A673 (cell line): ENCODE results near the gene SNCB. TPM values are rescaled to one million over a fixed set of nuclear protein-coding genes. Genes with fewer than 3 reads are reported as not detected.

Experiments used
- BruUV-seq: library from RNA; stranded (reverse); fragments of 400-500 nt; replicated peaks from 2 replicates; lab custom pipeline; 2021; lab: Mats Ljungman, UMichigan
- CTCF ChIA-PET: fragments of 300-600 bp; sonication (Branson Sonifier 250); formaldehyde crosslinking; loops from one replicate; lab custom pipeline; 2022; ENCODE audit warnings: antibody characterized with exemption; lab: Charles Lee
- POLR2A ChIA-PET: fragments of 300-600 bp; sonication (Branson Sonifier 250); formaldehyde crosslinking; loops from one replicate; lab custom pipeline; 2022; ENCODE audit warnings: antibody characterized with exemption; ENCODE audit not compliant: low non-redundant PET; lab: Charles Lee
- DNase-seq: peaks from one replicate; pipeline ENCODE4 v3.0.0-alpha.2; 2015; ENCODE audit warnings: low spot score
- H3K27ac ChIP-seq: fragments of 200-600 bp; sonication (generic); 2 replicates; pipeline ENCODE4 v1.5.1; 2016; ENCODE audit warnings: mixed run types, low read depth, mild to moderate bottlenecking, mixed read lengths, antibody characterized with exemption, low read length; ENCODE audit not compliant: poor library complexity, severe bottlenecking
- H3K27me3 ChIP-seq: fragments of 200-600 bp; sonication (generic); replicated peaks from 2 replicates; pipeline ENCODE4 v1.6.1; 2017; ENCODE audit warnings: mixed run types, low read depth, mild to moderate bottlenecking, mixed read lengths, antibody characterized with exemption, low read length; ENCODE audit not compliant: insufficient read depth, poor library complexity
- H3K36me3 ChIP-seq: fragments of 200-600 bp; sonication (generic); 2 replicates; pipeline ENCODE4 v1.6.1; 2016; ENCODE audit warnings: mixed run types, mild to moderate bottlenecking, mixed read lengths, antibody characterized with exemption, low read length; ENCODE audit not compliant: insufficient read depth, poor library complexity, severe bottlenecking
- H3K4me1 ChIP-seq: fragments of 200-600 bp; sonication (generic); 2 replicates; pipeline ENCODE4 v1.6.1; 2017; ENCODE audit warnings: mixed run types, mild to moderate bottlenecking, mixed read lengths, antibody characterized with exemption, low read length; ENCODE audit not compliant: insufficient read depth, poor library complexity, severe bottlenecking
- H3K4me3 ChIP-seq: fragments of 200-600 bp; sonication (generic); 2 replicates; pipeline ENCODE4 v1.5.1; 2016; ENCODE audit warnings: low read depth, mixed run types, mild to moderate bottlenecking, mixed read lengths, low read length; ENCODE audit not compliant: poor library complexity, severe bottlenecking
- H3K9me3 ChIP-seq: fragments of 200-600 bp; sonication (generic); 2 replicates; pipeline ENCODE4 v1.6.1; 2016; ENCODE audit warnings: mixed run types, low read depth, mild to moderate bottlenecking, mixed read lengths, antibody characterized with exemption, low read length; ENCODE audit not compliant: poor library complexity, severe bottlenecking
- EZH2 ChIP-seq: fragments of 200-600 bp; sonication (generic); IDR thresholded peaks from 2 replicates; pipeline ENCODE4 v1.6.1; 2017; ENCODE audit warnings: borderline replicate concordance, low read depth, mild to moderate bottlenecking, mixed read lengths, antibody characterized with exemption, low read length; ENCODE audit not compliant: poor library complexity, severe bottlenecking
- intact Hi-C: fragments of 100-400 bp; cut with micrococcal nuclease; formaldehyde crosslinking; loops from one replicate; pipeline ENCODE4 v1.10.0; 2022; ENCODE audit not compliant: unreplicated experiment
- total RNA-seq: library from RNA; stranded (reverse); gene quantifications from 2 replicates; pipeline ENCODE4 v1.2.3, GENCODE V29; 2021
- TF ChIP-seq, protein P1 (sequence below): fragments of 300-800, 200-600 bp; sonication (generic); conservative IDR thresholded peaks from 2 replicates; pipeline ENCODE4 v1.5.1; 2017; ENCODE audit warnings: low read depth, mild to moderate bottlenecking, antibody characterized with exemption, low read length, moderate library complexity, mixed read lengths

Gene SNCB
- total RNA-seq, 1 experiment from 2014 or later, result not detected

DNA sequence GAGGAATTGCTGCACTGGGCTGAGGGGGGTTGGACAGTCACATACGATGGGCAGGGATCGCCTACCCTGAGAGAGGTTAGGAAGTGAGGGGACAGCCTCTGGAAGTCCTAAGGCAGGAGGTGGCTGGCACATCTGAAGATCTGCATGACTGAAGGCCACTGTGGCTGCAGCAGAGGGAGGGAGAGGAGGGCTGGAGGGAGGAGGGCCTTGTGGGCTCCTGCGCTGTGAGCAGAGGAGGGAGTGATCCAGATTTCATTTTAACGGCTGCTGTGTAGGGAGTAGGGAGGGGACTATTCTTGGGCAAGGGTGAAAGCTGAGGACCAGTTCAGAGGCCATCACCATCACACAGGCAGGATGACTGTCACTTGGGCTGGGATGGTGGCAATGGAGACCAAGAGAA is 7.2 kb upstream of the SNCB start:
- DNase-seq, result no peak
- H3K27me3 ChIP-seq, result no peaks in the 10 kb centered on the region
- H3K27ac ChIP-seq, result no peak overlapping the region
- peaks cover 12% of the 10 kb centered on the region for H3K4me1 ChIP-seq
- ChIA-PET POLR2A (no interaction called here), CTCF (no interaction called here)
- intact Hi-C loops, result no loop called here
- no TSS peak for BruUV-seq
- no peaks in the 10 kb centered on the region for H3K36me3 ChIP-seq
- no peak for TF ChIP-seq EZH2
- TF ChIP-seq, protein P1, sequence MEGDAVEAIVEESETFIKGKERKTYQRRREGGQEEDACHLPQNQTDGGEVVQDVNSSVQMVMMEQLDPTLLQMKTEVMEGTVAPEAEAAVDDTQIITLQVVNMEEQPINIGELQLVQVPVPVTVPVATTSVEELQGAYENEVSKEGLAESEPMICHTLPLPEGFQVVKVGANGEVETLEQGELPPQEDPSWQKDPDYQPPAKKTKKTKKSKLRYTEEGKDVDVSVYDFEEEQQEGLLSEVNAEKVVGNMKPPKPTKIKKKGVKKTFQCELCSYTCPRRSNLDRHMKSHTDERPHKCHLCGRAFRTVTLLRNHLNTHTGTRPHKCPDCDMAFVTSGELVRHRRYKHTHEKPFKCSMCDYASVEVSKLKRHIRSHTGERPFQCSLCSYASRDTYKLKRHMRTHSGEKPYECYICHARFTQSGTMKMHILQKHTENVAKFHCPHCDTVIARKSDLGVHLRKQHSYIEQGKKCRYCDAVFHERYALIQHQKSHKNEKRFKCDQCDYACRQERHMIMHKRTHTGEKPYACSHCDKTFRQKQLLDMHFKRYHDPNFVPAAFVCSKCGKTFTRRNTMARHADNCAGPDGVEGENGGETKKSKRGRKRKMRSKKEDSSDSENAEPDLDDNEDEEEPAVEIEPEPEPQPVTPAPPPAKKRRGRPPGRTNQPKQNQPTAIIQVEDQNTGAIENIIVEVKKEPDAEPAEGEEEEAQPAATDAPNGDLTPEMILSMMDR, result no peak
- no peak overlapping the region for H3K4me3 ChIP-seq
- no peaks in the 10 kb centered on the region for H3K9me3 ChIP-seq

DNA sequence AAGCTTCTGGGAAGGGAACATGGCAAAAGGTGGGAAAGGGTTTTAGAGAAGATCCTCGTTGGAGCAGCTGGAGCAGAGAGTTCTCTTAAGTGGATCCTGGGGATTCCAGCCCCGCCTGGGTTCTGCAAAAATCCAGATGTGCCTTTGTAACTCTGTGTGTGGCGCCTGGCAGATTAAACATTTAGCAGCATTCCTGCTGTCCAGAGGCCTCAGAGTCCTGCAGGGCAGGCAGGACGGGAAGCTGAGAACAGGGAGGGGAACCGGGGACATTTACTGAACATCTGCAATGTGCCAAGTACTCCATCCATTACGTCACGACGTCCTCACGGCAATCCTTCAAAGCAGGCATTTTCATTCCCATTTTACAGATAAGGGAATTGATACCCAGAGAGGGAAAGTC is 6.1 kb upstream of the SNCB start:
- no peaks in the 10 kb centered on the region for H3K27me3 ChIP-seq
- BruUV-seq, result no TSS peak
- no peak for TF ChIP-seq EZH2
- POLR2A ChIA-PET, result no interaction called here
- no peak overlapping the region for H3K4me3 ChIP-seq
- no peak for DNase-seq
- intact Hi-C loops, result no loop called here
- H3K9me3 ChIP-seq, result no peaks in the 10 kb centered on the region
- H3K4me1 ChIP-seq, result peaks cover 12% of the 10 kb centered on the region
- H3K36me3 ChIP-seq, result no peaks in the 10 kb centered on the region
- CTCF ChIA-PET, result no interaction called here
- H3K27ac ChIP-seq, result no peak overlapping the region

DNA sequence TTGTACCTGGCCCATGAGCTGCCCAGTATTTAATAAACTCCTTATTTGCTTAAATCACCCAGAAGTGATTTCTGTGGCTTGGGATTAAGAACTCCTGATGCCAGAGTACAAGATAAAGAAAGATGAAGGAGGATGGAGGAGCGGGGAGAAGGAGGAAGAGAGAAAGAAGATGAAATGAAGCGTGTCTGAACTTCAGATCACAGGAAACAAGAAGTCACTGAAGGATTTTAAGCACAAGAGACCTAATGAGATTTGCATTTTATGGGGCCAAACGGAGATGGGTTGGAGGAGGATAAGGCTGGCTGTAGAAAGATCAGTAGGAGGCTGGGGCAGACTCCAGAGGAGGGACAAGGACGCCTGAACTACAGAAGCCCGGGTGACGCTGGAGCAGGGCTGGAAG is 3.3 kb upstream of the SNCB start:
- intact Hi-C loops, result no loop called here
- TF ChIP-seq EZH2, result no peak
- DNase-seq, result peak; percentile 52
- Histone ChIP-seq H3K4me1 (peaks cover 25% of the 10 kb centered on the region), H3K27me3 (peaks cover 20% of the 10 kb centered on the region), H3K4me3 (no peak overlapping the region), H3K27ac (no peak overlapping the region), H3K9me3 (no peaks in the 10 kb centered on the region), H3K36me3 (no peaks in the 10 kb centered on the region)
- CTCF ChIA-PET, result no interaction called here
- POLR2A ChIA-PET, result no interaction called here
- BruUV-seq, result no TSS peak

DNA sequence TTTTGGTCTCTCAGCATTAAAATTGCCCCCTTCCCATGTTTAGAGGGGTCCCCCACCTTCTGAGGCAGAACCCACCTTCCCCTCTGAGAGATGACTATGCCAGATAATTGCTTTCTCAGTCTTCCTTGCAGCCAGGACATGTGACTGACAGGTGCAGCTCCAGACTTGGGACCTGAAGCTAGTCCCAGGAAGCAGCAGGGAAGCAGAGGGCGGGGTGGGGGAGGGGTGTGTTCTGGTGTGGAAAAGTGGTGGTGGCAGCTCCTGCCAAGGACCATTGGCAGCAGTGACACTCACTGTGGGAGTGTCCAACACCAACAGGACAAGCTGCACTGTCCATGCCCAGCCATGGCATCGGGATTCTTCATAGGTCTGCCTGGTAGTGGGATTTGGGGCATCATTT is 2.4 kb upstream of the SNCB start:
- POLR2A ChIA-PET, result no interaction called here
- no peak overlapping the region for H3K4me3 ChIP-seq
- H3K27ac ChIP-seq, result no peak overlapping the region
- CTCF ChIA-PET, result no interaction called here
- TF ChIP-seq EZH2, result no peak
- TF ChIP-seq, protein P1, result no peak
- peaks cover 20% of the 10 kb centered on the region for H3K27me3 ChIP-seq
- no peaks in the 10 kb centered on the region for H3K36me3 ChIP-seq
- H3K9me3 ChIP-seq, result no peaks in the 10 kb centered on the region
- DNase-seq, result no peak
- peaks cover 25% of the 10 kb centered on the region for H3K4me1 ChIP-seq
- intact Hi-C loops, result no loop called here
- no TSS peak for BruUV-seq
